IMR-90 (cell line): Measurements from ENCODE around the gene NIPBL. TPM values are rescaled to one million over a fixed set of nuclear protein-coding genes. Genes with fewer than 3 reads are reported as not detected.
"Not testable (repeated sequence)": the region's sequence is repeated elsewhere in the genome, so short reads cannot be mapped to it uniquely, and the experiment has no call there.

Experiments used
- ATAC-seq: fragments of 200-7000 bp; cut with Tn5 transposase; 2 replicates; pipeline ENCODE4 v1.9.1; 2020; ENCODE audit warnings: low read depth, mild to moderate bottlenecking, moderate library complexity
- BruUV-seq: library from RNA; stranded (reverse); fragments of 400-500 nt; replicated peaks from 2 replicates; lab custom pipeline; 2021; lab: Mats Ljungman, UMichigan
- CTCF ChIA-PET: fragments of 300-600 bp; formaldehyde crosslinking; extraction: SDS; loops from one replicate; lab custom pipeline; 2021; ENCODE audit warnings: antibody characterized with exemption; lab: Yijun Ruan, JAX
- POLR2A ChIA-PET: fragments of 300-600 bp; sonication (Branson Sonifier 250); formaldehyde crosslinking; loops from one replicate; lab custom pipeline; 2022; ENCODE audit warnings: antibody characterized with exemption; ENCODE audit not compliant: unreplicated experiment; lab: Charles Lee
- DNase-seq: peaks from one replicate; pipeline ENCODE4 v3.0.0; 2013
- H2AFZ ChIP-seq: replicated peaks from 2 replicates; pipeline ENCODE3; 2013; ENCODE audit warnings: low read length, mild to moderate bottlenecking; ENCODE audit not compliant: poor library complexity
- H2AK5ac ChIP-seq: 2 replicates; pipeline ENCODE4 v1.6.1; 2013; ENCODE audit warnings: low read depth, low read length, inconsistent platforms
- H2AK9ac ChIP-seq: replicated peaks from 2 replicates; pipeline ENCODE3; 2013; ENCODE audit warnings: mild to moderate bottlenecking, low read depth, low read length, moderate library complexity; ENCODE audit not compliant: poor library complexity
- H2BK120ac ChIP-seq: 2 replicates; pipeline ENCODE4 v1.6.1; 2013; ENCODE audit warnings: low read depth, low read length, inconsistent platforms
- H2BK15ac ChIP-seq: 3 replicates; pipeline ENCODE4 v1.6.1; 2013; ENCODE audit warnings: low read depth, low read length, inconsistent platforms
- H2BK20ac ChIP-seq: 2 replicates; pipeline ENCODE4 v1.6.1; 2013; ENCODE audit warnings: low read depth, mild to moderate bottlenecking, inconsistent platforms, low read length, moderate library complexity
- H2BK5ac ChIP-seq: 2 replicates; pipeline ENCODE4 v1.6.1; 2013; ENCODE audit warnings: mild to moderate bottlenecking, low read depth, low read length, inconsistent platforms; ENCODE audit not compliant: poor library complexity, severe bottlenecking
- H3K14ac ChIP-seq: replicated peaks from 2 replicates; pipeline ENCODE4 v1.6.1; 2013; ENCODE audit warnings: low read depth, low read length, inconsistent platforms
- H3K18ac ChIP-seq: 2 replicates; pipeline ENCODE4 v1.6.1; 2013; ENCODE audit warnings: low read depth, low read length, control low read depth
- H3K23ac ChIP-seq: 2 replicates; pipeline ENCODE4 v1.6.1; 2013; ENCODE audit warnings: low read depth, low read length, inconsistent platforms
- H3K27ac ChIP-seq: 2 replicates; pipeline ENCODE4 v1.5.1; 2013; ENCODE audit warnings: mild to moderate bottlenecking, control low read depth, low read length; ENCODE audit not compliant: insufficient read depth
- H3K27me3 ChIP-seq: 2 replicates; pipeline ENCODE4 v1.6.1; 2013; ENCODE audit warnings: low read length; ENCODE audit not compliant: control insufficient read depth, insufficient read depth
- H3K36me3 ChIP-seq: 2 replicates; pipeline ENCODE4 v1.6.1; 2013; ENCODE audit warnings: low read length, mixed read lengths; ENCODE audit not compliant: control insufficient read depth, insufficient read depth
- H3K4ac ChIP-seq: 2 replicates; pipeline ENCODE4 v1.6.1; 2013; ENCODE audit warnings: low read depth, low read length, inconsistent platforms
- H3K4me1 ChIP-seq: 2 replicates; pipeline ENCODE4 v1.6.1; 2013; ENCODE audit warnings: low read length, mixed read lengths; ENCODE audit not compliant: control insufficient read depth, insufficient read depth
- H3K4me2 ChIP-seq: 2 replicates; pipeline ENCODE4 v1.6.1; 2013; ENCODE audit warnings: low read depth, mild to moderate bottlenecking, control low read depth, low read length, moderate library complexity
- H3K4me3 ChIP-seq: 2 replicates; pipeline ENCODE4 v1.5.1; 2013; ENCODE audit warnings: low read depth, mild to moderate bottlenecking, control low read depth, low read length, moderate library complexity; ENCODE audit not compliant: insufficient read depth
- H3K56ac ChIP-seq: 2 replicates; pipeline ENCODE4 v1.6.1; 2013; ENCODE audit warnings: low read length, inconsistent platforms; ENCODE audit not compliant: insufficient read depth; ENCODE audit errors: extremely low read depth
- H3K79me1 ChIP-seq, 2 experiments: 2 replicates each; pipeline ENCODE4 v1.6.1; 2013; ENCODE audit warnings: low read length in 2 of 2, inconsistent platforms in 1 of 2, low read depth in 1 of 2
- H3K9ac ChIP-seq: 2 replicates; pipeline ENCODE4 v1.6.1; 2013; ENCODE audit warnings: low read depth, low read length, control low read depth
- H3K9me1 ChIP-seq: 2 replicates; pipeline ENCODE4 v1.6.1; 2013; ENCODE audit warnings: low read length, inconsistent platforms; ENCODE audit not compliant: insufficient read depth
- H3K9me3 ChIP-seq: 2 replicates; pipeline ENCODE4 v1.6.1; 2013; ENCODE audit warnings: low read length; ENCODE audit not compliant: control insufficient read depth, insufficient read depth
- H4K20me1 ChIP-seq: 2 replicates; pipeline ENCODE4 v1.6.1; 2013; ENCODE audit warnings: low read length, inconsistent platforms; ENCODE audit not compliant: insufficient read depth
- H4K5ac ChIP-seq: 2 replicates; pipeline ENCODE4 v1.6.1; 2013; ENCODE audit warnings: mild to moderate bottlenecking, low read depth, low read length, control low read depth
- H4K8ac ChIP-seq, 2 experiments: 2 replicates each; pipeline ENCODE4 v1.6.1; 2013; ENCODE audit warnings: low read depth in 2 of 2, low read length in 2 of 2, control low read depth in 1 of 2, inconsistent platforms in 1 of 2
- H4K91ac ChIP-seq: 2 replicates; pipeline ENCODE4 v1.6.1; 2013; ENCODE audit warnings: low read depth, low read length, inconsistent platforms; ENCODE audit not compliant: insufficient read depth
- WGBS, 2 experiments: methylation state at CpG; one replicate each; pipeline versions ENCODE4 v1.1.5 to v1.1.7; 2013; ENCODE audit warnings: missing lambda C conversion rate in 2 of 2; ENCODE audit not compliant: insufficient read length in 1 of 2; ENCODE audit errors: extremely low coverage in 2 of 2; 5-methylcytosine and 5-hydroxymethylcytosine counted together
- dilution Hi-C: fragments of 300-500 bp; cut with HindIII; formaldehyde crosslinking; loops from one replicate; pipeline ENCODE4 v1.14.3; 2018; ENCODE audit warnings: low sequenced_read_pairs; ENCODE audit not compliant: unreplicated experiment
- in situ Hi-C: fragments of 300-500 bp; cut with MboI; formaldehyde crosslinking; loops from 3 replicates; pipeline ENCODE4 v1.14.3; 2019; ENCODE audit warnings: low sequenced_read_pairs, inconsistent platforms, mixed read lengths
- intact Hi-C: fragments of 100-400 bp; cut with micrococcal nuclease; formaldehyde crosslinking; loops from 2 replicates; pipeline ENCODE4 v1.10.0; 2022
- polyA plus RNA-seq, 3 experiments: library from polyadenylated mRNA; depleted of rRNA; stranded (reverse); fragments of >200 nt; gene quantifications; 2 replicates each; pipeline ENCODE4 v1.2.3, GENCODE V29; 2012; ENCODE audit warnings: low replicate concordance in 1 of 3
- total RNA-seq: library from RNA; depleted of rRNA; stranded (reverse); fragments of >200 nt; gene quantifications from 2 replicates; pipeline ENCODE4 v1.2.3, GENCODE V29; 2012

The NIPBL gene
- total and polyA plus RNA-seq, 2 of the 4 experiments (the other 2 are of a cell fraction): 8.4 to 46.4 TPM

DNA sequence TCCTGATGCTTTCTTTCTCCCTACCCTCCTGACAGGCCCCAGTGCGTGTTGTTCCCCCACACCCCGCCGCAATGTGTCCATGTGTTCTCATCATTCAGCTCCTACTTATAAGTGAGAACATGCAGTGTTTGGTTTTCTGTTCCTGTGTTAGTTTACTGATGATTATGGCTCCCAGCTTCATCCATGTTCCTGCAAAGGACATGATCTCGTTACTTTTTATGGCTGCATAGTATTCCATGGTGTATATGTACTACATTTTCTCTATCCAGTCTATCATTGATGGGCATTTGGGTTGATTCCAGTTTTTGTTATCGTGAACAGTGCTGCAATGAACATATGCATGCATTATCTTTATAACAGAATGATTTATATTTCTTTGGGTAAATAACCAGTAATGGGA, 222.7 kb downstream of the NIPBL start:
- H3K36me3 ChIP-seq, H2BK120ac ChIP-seq, H4K91ac ChIP-seq, in situ Hi-C loops, H3K27ac ChIP-seq, H3K79me1 ChIP-seq, H3K4me1 ChIP-seq, H4K5ac ChIP-seq, H2AFZ ChIP-seq, DNase-seq, H2BK20ac ChIP-seq, H4K20me1 ChIP-seq, H3K4me3 ChIP-seq, H3K9me1 ChIP-seq, BruUV-seq, H3K56ac ChIP-seq, H3K14ac ChIP-seq, H3K4ac ChIP-seq, H3K9ac ChIP-seq, intact Hi-C loops, H2AK5ac ChIP-seq, H3K27me3 ChIP-seq, H2AK9ac ChIP-seq, H2BK5ac ChIP-seq, ATAC-seq, H3K4me2 ChIP-seq, dilution Hi-C loops, CTCF ChIA-PET, H3K9me3 ChIP-seq, H3K18ac ChIP-seq, H4K8ac ChIP-seq, POLR2A ChIA-PET, H3K23ac ChIP-seq, H2BK15ac ChIP-seq: not testable (repeated sequence)
- WGBS, 2 experiments: no CpG with 5 or more reads among the region's 5 CpGs
